Calu3 (cell line): ENCODE results near the gene GTPBP10. TPM values are rescaled to one million over a fixed set of nuclear protein-coding genes. Genes with fewer than 3 reads are reported as not detected.

ENCODE experiments used
- Bru-seq: library from RNA; stranded (reverse); fragments of 400-500 nt; gene quantifications from one replicate; lab custom pipeline; 2021; lab: Mats Ljungman, UMichigan
- BruChase-seq, 2 experiments: library from RNA; stranded (reverse); fragments of 400-500 nt; gene quantifications; one replicate each; lab custom pipeline; 2021; lab: Mats Ljungman, UMichigan
- BruUV-seq: library from RNA; stranded (reverse); fragments of 400-500 nt; replicated peaks from 2 replicates; lab custom pipeline; 2021; lab: Mats Ljungman, UMichigan
- CTCF ChIA-PET: fragments of 300-600 bp; sonication (Branson Sonifier 250); formaldehyde crosslinking; loops from one replicate; lab custom pipeline; 2022; ENCODE audit warnings: antibody characterized with exemption; lab: Charles Lee
- DNase-seq: peaks from one replicate; pipeline ENCODE4 v3.0.0; 2022
- H3K27ac Mint-ChIP-seq: one replicate; pipeline ENCODE4 v1.8.0; 2022; ENCODE audit warnings: mixed read lengths; ENCODE audit not compliant: unreplicated experiment
- H3K27me3 Mint-ChIP-seq: one replicate; pipeline ENCODE4 v1.8.0; 2022; ENCODE audit warnings: mixed read lengths; ENCODE audit not compliant: unreplicated experiment
- H3K36me3 Mint-ChIP-seq: one replicate; pipeline ENCODE4 v1.8.0; 2022; ENCODE audit warnings: mild to moderate bottlenecking, moderate library complexity, mixed read lengths; ENCODE audit not compliant: insufficient read depth, unreplicated experiment
- H3K4me1 Mint-ChIP-seq: one replicate; pipeline ENCODE4 v1.8.0; 2022; ENCODE audit warnings: mild to moderate bottlenecking, low read depth, mixed read lengths; ENCODE audit not compliant: unreplicated experiment
- H3K4me3 Mint-ChIP-seq: one replicate; pipeline ENCODE4 v1.8.0; 2022; ENCODE audit warnings: mild to moderate bottlenecking, low read depth, moderate library complexity, mixed read lengths; ENCODE audit not compliant: unreplicated experiment
- H3K9me3 Mint-ChIP-seq: one replicate; pipeline ENCODE4 v1.8.0; 2022; ENCODE audit warnings: low read depth, mixed read lengths; ENCODE audit not compliant: unreplicated experiment
- CTCF ChIP-seq: fragments of 200-600 bp; IDR thresholded peaks from one replicate; pipeline ENCODE4 v1.8.0; 2022; ENCODE audit warnings: antibody characterized with exemption; ENCODE audit not compliant: unreplicated experiment
- intact Hi-C: fragments of 100-400 bp; cut with micrococcal nuclease; formaldehyde crosslinking; loops from one replicate; pipeline ENCODE4 v1.10.0; 2022; ENCODE audit not compliant: unreplicated experiment
- long read RNA-seq: library from polyadenylated mRNA; stranded (forward); transcript quantifications from one replicate; pipeline ENCODE4 v2.0.0, GENCODE V29; 2022
- total RNA-seq: library from RNA; stranded (reverse); gene quantifications from 2 replicates; pipeline ENCODE4 v1.2.3, GENCODE V29; 2022

The GTPBP10 gene
- 22.5 and 25.0 TPM in 2 replicates for total RNA-seq
- percentile 86 among the genes with signal in this experiment for Bru-seq, nascent RNA
- percentile 73 among the genes with signal in this experiment for BruChase-seq, experiment 1, labeled RNA remaining after a 6-hour chase
- BruChase-seq, experiment 2, labeled RNA remaining after a 2-hour chase = percentile 83 among the genes with signal in this experiment
- long read RNA-seq, full-length matches to known transcripts = 10 of 13 reads
- long read RNA-seq, partial matches to known transcripts = 1 of 13 reads
- long read RNA-seq, other reads (novel, unspliced or antisense) = 2 of 13 reads

GRCh38 chr7:90346336-90347125 is at the start of gene GTPBP10:
Gene GTPBP10, plus strand, starts transcription at chr7:90346716. Its CDS starts 26 bp downstream, at chr7:90346742.
- no peaks in the 10 kb centered on the region for H3K9me3 Mint-ChIP-seq
- CTCF ChIA-PET = no interaction called here
- intact Hi-C loops = loop anchor here (5.0 kb wide), 1 partner anchor 66 kb away; no protein-coding TSS in a partner anchor

DNA sequence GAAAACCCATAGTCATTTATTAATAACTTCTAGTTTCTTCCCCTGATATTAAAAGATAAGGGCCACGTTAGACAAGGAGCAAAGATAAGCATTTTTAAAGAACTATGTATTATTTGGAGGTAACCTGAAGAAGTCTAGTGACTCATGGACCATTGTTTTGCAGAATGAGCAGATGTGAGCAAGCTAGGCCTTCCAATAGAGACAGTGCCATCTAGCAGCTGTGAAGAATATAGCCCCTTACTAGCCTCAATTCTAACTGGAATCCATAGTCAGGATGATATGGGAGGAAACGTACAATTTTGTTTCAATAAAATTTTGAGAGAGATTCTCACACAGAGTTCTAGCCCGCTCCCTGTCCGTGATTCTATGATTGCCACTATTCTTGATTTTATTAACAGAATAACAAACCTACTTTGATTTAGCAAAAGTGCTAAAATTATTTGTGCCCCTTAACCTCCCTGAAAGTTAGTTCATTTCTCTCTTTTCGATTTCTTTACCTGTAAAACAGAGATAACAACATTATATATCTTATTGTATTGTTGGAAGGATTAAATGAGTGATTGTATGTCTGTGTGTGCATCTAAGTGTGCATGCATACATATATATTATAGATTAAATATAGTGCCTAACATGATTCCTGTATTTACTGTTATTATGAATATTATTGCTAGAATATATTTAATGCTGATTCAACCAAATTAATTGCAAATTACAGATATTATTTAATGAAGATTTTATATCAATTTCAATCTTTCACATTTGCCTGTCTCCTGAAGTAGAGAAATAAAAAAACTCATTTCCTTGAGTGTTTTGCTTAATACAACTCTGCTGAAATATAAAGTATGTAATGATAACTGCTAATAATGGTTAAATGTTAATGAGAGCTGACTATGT is 48.1 kb upstream of the GTPBP10 start:
- CTCF ChIA-PET = no interaction called here
- H3K4me1 Mint-ChIP-seq = peaks cover 10% of the 10 kb centered on the region
- DNase-seq = peak; percentile 10
- BruUV-seq = no TSS peak
- TF ChIP-seq CTCF = peak; percentile 35
- H3K27me3 Mint-ChIP-seq = no peaks in the 10 kb centered on the region
- no peak overlapping the region for H3K4me3 Mint-ChIP-seq
- no peaks in the 10 kb centered on the region for H3K36me3 Mint-ChIP-seq
- H3K9me3 Mint-ChIP-seq = no peaks in the 10 kb centered on the region
- intact Hi-C loops = no loop called here
- H3K27ac Mint-ChIP-seq = no peak overlapping the region

More at GRCh38 chr7:90346336-90347125, at the start of gene GTPBP10:
- Mint-ChIP-seq H3K4me1 (peaks cover 17% of the 10 kb centered on the region), H3K36me3 (peaks cover 19% of the 10 kb centered on the region), H3K27ac (peak within 1 kb of the TSS; percentile 79), H3K27me3 (no peaks in the 10 kb centered on the region), H3K4me3 (peak within 1 kb of the TSS; percentile 84)
- peak; percentile 87 for DNase-seq
- BruUV-seq = TSS peak; percentile 81
- peak; percentile 32 for TF ChIP-seq CTCF

GRCh38 chr7:90303241-90303640 is 43.3 kb upstream of the GTPBP10 start:
- no TSS peak for BruUV-seq
- no peaks in the 10 kb centered on the region for H3K27me3 Mint-ChIP-seq

More at GRCh38 chr7:90303241-90303640, 43.3 kb upstream of the GTPBP10 start:
- no peaks in the 10 kb centered on the region for H3K4me1 Mint-ChIP-seq
- no peak overlapping the region for H3K27ac Mint-ChIP-seq
- DNase-seq = no peak
- H3K9me3 Mint-ChIP-seq = no peaks in the 10 kb centered on the region
- TF ChIP-seq CTCF = no peak
- no peaks in the 10 kb centered on the region for H3K36me3 Mint-ChIP-seq
- H3K4me3 Mint-ChIP-seq = no peak overlapping the region
- intact Hi-C loops = no loop called here
- CTCF ChIA-PET = no interaction called here
